ENCODE measurements around the gene CDKL4.

DNA sequence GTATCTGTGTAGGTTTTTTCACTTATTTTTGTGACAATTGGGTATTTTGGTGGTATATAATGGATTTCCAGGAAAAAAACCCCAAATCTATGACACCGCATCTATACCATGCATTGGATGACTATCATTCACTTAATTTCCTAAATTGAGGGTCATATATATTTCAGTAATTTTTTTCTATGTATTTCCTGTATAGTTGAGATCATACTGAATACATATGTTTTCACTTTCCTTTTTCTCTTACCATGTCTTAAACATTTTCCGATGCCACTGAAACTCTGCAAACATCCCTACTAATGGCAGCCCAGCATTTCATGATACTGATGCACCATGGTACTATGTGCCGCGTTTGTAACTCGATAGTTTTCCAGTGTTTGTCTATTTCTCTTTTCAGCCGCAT, 40.4 kb downstream of the CDKL4 start:
- TF ChIP-seq TEAD4 (CRISPR knock-in tag; IDR thresholded peaks at IDR 0.05) (no peak), JUN (CRISPR knock-in tag; IDR thresholded peaks at IDR 0.05) (no peak), ESRRA (CRISPR knock-in tag; IDR thresholded peaks at IDR 0.05; ENCODE audit: borderline replicate concordance) (no peak), RELA (CRISPR knock-in tag; IDR thresholded peaks at IDR 0.05; ENCODE audit: borderline replicate concordance) (no peak), IRF2 (CRISPR knock-in tag; IDR thresholded peaks at IDR 0.05; ENCODE audit: borderline replicate concordance, low read depth) (no peak), CBFB (CRISPR knock-in tag; IDR thresholded peaks at IDR 0.05; ENCODE audit: low read depth) (no peak)
- TF ChIP-seq, protein P1, sequence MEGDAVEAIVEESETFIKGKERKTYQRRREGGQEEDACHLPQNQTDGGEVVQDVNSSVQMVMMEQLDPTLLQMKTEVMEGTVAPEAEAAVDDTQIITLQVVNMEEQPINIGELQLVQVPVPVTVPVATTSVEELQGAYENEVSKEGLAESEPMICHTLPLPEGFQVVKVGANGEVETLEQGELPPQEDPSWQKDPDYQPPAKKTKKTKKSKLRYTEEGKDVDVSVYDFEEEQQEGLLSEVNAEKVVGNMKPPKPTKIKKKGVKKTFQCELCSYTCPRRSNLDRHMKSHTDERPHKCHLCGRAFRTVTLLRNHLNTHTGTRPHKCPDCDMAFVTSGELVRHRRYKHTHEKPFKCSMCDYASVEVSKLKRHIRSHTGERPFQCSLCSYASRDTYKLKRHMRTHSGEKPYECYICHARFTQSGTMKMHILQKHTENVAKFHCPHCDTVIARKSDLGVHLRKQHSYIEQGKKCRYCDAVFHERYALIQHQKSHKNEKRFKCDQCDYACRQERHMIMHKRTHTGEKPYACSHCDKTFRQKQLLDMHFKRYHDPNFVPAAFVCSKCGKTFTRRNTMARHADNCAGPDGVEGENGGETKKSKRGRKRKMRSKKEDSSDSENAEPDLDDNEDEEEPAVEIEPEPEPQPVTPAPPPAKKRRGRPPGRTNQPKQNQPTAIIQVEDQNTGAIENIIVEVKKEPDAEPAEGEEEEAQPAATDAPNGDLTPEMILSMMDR (IDR thresholded peaks at IDR 0.05), result no peak
- TF ChIP-seq, protein P2, sequence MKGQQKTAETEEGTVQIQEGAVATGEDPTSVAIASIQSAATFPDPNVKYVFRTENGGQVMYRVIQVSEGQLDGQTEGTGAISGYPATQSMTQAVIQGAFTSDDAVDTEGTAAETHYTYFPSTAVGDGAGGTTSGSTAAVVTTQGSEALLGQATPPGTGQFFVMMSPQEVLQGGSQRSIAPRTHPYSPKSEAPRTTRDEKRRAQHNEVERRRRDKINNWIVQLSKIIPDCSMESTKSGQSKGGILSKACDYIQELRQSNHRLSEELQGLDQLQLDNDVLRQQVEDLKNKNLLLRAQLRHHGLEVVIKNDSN (CRISPR knock-in tag; IDR thresholded peaks at IDR 0.05), result no peak
- TF ChIP-seq, protein P3, sequence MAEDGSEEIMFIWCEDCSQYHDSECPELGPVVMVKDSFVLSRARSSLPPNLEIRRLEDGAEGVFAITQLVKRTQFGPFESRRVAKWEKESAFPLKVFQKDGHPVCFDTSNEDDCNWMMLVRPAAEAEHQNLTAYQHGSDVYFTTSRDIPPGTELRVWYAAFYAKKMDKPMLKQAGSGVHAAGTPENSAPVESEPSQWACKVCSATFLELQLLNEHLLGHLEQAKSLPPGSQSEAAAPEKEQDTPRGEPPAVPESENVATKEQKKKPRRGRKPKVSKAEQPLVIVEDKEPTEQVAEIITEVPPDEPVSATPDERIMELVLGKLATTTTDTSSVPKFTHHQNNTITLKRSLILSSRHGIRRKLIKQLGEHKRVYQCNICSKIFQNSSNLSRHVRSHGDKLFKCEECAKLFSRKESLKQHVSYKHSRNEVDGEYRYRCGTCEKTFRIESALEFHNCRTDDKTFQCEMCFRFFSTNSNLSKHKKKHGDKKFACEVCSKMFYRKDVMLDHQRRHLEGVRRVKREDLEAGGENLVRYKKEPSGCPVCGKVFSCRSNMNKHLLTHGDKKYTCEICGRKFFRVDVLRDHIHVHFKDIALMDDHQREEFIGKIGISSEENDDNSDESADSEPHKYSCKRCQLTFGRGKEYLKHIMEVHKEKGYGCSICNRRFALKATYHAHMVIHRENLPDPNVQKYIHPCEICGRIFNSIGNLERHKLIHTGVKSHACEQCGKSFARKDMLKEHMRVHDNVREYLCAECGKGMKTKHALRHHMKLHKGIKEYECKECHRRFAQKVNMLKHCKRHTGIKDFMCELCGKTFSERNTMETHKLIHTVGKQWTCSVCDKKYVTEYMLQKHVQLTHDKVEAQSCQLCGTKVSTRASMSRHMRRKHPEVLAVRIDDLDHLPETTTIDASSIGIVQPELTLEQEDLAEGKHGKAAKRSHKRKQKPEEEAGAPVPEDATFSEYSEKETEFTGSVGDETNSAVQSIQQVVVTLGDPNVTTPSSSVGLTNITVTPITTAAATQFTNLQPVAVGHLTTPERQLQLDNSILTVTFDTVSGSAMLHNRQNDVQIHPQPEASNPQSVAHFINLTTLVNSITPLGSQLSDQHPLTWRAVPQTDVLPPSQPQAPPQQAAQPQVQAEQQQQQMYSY (CRISPR knock-in tag; IDR thresholded peaks at IDR 0.05), result no peak

Measured in WTC11 (cell line).